ENCODE measurements around the gene C1QBP.
A peak's percentile ranks its signal among the peaks of the same experiment; 100 is the strongest.
"Not testable (repeated sequence)": the region's sequence is repeated elsewhere in the genome, so short reads cannot be mapped to it uniquely, and the experiment has no call there.

Gene C1QBP

DNA sequence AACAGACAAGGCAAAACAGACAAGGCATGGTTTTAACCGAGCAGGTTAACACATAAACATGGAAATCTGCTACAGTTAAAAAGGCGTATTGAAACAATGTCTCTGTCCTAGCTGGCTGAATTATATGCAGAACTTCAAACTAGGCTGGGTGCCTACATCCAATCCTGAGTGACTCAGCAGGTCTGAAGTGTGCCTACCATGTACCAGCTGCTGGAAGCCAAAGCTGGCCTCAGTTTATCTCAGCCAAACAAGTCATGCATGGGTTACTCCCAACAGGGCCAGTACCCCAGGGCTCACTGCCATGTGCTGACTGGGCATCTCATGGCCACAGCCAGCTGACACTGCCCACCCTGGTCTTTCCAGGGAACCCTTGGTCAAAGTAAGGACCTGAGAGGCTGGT lies 4.0 kb downstream of the C1QBP start:
- no CpG with 5 or more reads among the region's 2 CpGs for WGBS (ENCODE audit: insufficient coverage, insufficient read length)
- Histone ChIP-seq H3K4me1 (ENCODE audit: control insufficient read depth, insufficient read depth, low read length) (0 out of 2 replicates have a peak, but pooled peaks cover 1% of the 10 kb centered on the region), H3K27ac (ENCODE audit: low read length) (no peak overlapping the region), H3K4me3 (ENCODE audit: low read length) (no peak overlapping the region), H3K27me3 (ENCODE audit: control insufficient read depth, insufficient read depth, low read length) (no peaks in the 10 kb centered on the region), H3K9me3 (ENCODE audit: control insufficient read depth, insufficient read depth, low read length) (no peaks in the 10 kb centered on the region), H3K36me3 (ENCODE audit: control insufficient read depth, insufficient read depth, low read length) (peaks cover 38% of the 10 kb centered on the region)
- no peak for DNase-seq (ENCODE audit: low read depth, low spot score)

DNA sequence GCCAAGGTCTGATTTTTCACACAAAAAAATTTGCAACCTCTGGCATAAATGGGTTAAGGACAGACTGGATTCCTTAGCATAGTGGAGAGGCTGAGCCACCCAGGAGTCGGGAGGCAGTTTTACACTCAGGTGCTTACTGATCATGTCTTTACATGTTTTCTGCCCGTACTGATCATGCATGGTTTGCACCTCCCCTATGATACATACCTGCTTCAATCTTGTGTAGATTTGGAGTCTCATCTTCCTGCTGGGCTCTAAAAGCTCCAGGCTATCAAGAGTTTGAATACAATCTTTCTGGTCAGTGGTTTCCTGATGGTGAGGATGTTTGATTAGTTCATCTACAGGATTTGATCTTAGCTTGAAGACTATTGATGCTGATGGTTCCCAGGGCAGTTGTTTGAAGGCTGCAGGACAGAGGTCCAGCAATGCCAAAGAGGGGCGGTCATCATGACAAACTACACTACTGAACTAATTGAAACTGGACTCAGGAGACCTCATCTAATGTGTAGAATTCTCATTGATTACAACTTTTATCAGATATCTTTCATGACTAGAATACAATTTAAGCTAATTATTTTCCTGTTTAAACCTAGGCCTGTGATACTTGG lies 6.9 kb downstream of the C1QBP start:
- Histone ChIP-seq H3K27me3 (ENCODE audit: control insufficient read depth, insufficient read depth, low read length) (no peaks in the 10 kb centered on the region), H3K4me1 (ENCODE audit: control insufficient read depth, insufficient read depth, low read length) (0 out of 2 replicates have a peak, but pooled peaks cover 1% of the 10 kb centered on the region), H3K27ac (ENCODE audit: low read length) (no peak overlapping the region), H3K36me3 (ENCODE audit: control insufficient read depth, insufficient read depth, low read length) (peaks cover 48% of the 10 kb centered on the region), H3K9me3 (ENCODE audit: control insufficient read depth, insufficient read depth, low read length) (no peaks in the 10 kb centered on the region), H3K4me3 (ENCODE audit: low read length) (no peak overlapping the region)
- no peak for DNase-seq (ENCODE audit: low read depth, low spot score)
- no CpG with 5 or more reads among the region's 3 CpGs for WGBS (ENCODE audit: insufficient coverage, insufficient read length)

GRCh38 chr17:5431234-5431633 lies 7.7 kb downstream of the C1QBP start:
- DNase-seq (ENCODE audit: low read depth, low spot score); H3K27me3 ChIP-seq (ENCODE audit: control insufficient read depth, insufficient read depth, low read length); H3K9me3 ChIP-seq (ENCODE audit: control insufficient read depth, insufficient read depth, low read length); H3K4me1 ChIP-seq (ENCODE audit: control insufficient read depth, insufficient read depth, low read length); H3K27ac ChIP-seq (ENCODE audit: low read length); H3K4me3 ChIP-seq (ENCODE audit: low read length): not testable (repeated sequence)
- peaks cover 48% of the 10 kb centered on the region for H3K36me3 ChIP-seq (ENCODE audit: control insufficient read depth, insufficient read depth, low read length)
- WGBS (ENCODE audit: insufficient coverage, insufficient read length), result no CpG with 5 or more reads among the region's 5 CpGs

- H3K4me3 ChIP-seq (ENCODE audit: low read length), result no peak overlapping the region
- H3K27ac ChIP-seq (ENCODE audit: low read length), result no peak overlapping the region
- H3K4me1 ChIP-seq (ENCODE audit: control insufficient read depth, insufficient read depth, low read length), result 0 out of 2 replicates have a peak, but pooled peaks cover 1% of the 10 kb centered on the region
- no CpG with 5 or more reads among the region's 3 CpGs for WGBS (ENCODE audit: insufficient coverage, insufficient read length)
- peaks cover 50% of the 10 kb centered on the region for H3K36me3 ChIP-seq (ENCODE audit: control insufficient read depth, insufficient read depth, low read length)
- no peaks in the 10 kb centered on the region for H3K9me3 ChIP-seq (ENCODE audit: control insufficient read depth, insufficient read depth, low read length)
- no peaks in the 10 kb centered on the region for H3K27me3 ChIP-seq (ENCODE audit: control insufficient read depth, insufficient read depth, low read length)
- no peak for DNase-seq (ENCODE audit: low read depth, low spot score)
These were observed 8.4 kb downstream of the C1QBP start for GRCh38 chr17:5430413-5430999.

DNA sequence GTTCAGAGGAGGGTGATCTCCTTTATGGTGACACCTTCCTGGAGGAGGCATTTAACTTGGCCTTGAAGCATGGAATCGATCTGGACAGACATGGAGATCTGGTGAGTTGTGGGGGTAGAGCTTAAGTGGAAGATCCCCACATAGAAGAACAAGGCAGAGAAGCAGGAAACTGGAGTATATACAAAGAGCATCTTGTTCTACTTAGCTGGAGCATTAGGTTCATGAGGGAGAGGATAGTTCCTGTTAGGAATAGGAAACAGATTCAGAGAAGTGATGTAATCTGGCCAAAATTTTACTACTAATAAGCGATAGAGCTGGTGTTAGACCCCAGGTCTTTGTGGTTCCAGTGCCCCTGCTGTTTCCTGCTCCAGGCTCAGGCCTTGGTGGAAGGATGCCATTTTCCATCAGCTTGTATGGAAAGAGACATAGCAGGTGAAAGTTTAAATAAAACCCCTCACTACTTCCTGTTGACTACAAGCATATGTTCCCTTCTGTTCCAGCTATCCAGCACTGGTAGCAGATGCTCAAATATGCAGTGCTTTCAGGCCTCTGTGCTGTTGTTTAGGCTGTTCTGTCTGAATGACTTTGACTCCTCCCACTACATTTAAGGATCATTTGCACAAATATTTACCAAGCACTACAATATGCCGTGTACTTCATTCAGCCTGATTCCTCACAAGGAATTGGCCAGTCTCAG lies 9.6 kb downstream of the C1QBP start:
- H3K4me3 ChIP-seq (ENCODE audit: low read length), result no peak overlapping the region
- WGBS (ENCODE audit: insufficient coverage, insufficient read length), result no CpG with 5 or more reads among the region's 3 CpGs
- no peak for DNase-seq (ENCODE audit: low read depth, low spot score)
- no peaks in the 10 kb centered on the region for H3K9me3 ChIP-seq (ENCODE audit: control insufficient read depth, insufficient read depth, low read length)
- H3K4me1 ChIP-seq (ENCODE audit: control insufficient read depth, insufficient read depth, low read length), result no peaks in the 10 kb centered on the region
- no peaks in the 10 kb centered on the region for H3K27me3 ChIP-seq (ENCODE audit: control insufficient read depth, insufficient read depth, low read length)
- H3K27ac ChIP-seq (ENCODE audit: low read length), result no peak overlapping the region
- peaks cover 44% of the 10 kb centered on the region for H3K36me3 ChIP-seq (ENCODE audit: control insufficient read depth, insufficient read depth, low read length)

DNA sequence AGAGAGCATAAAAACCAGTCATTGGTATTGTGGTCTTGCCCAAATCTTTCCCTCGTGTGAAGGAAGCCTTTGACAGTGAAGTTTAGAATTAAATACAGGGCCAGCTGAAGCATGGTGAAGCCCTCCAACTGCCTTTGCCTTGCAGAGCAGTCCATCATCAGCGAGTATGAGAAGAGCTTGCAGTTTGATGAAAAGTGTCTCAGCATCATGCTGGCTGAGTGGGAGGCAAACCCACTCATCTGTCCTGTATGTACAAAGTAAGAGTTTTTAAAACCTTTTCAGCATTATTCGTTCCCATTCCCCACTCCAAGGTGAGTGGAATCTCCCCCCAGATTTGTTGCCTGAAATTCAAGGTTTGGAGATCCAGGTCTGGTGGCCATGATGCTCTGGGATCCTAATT lies 13.1 kb downstream of the C1QBP start:
- WGBS (ENCODE audit: insufficient coverage, insufficient read length), result no CpG with 5 or more reads among the region's 3 CpGs
- no peaks in the 10 kb centered on the region for H3K27me3 ChIP-seq (ENCODE audit: control insufficient read depth, insufficient read depth, low read length)
- no peak for DNase-seq (ENCODE audit: low read depth, low spot score)
- H3K36me3 ChIP-seq (ENCODE audit: control insufficient read depth, insufficient read depth, low read length), result peaks cover 29% of the 10 kb centered on the region; the same call in 1 of the 2 replicates
- no peaks in the 10 kb centered on the region for H3K4me1 ChIP-seq (ENCODE audit: control insufficient read depth, insufficient read depth, low read length)
- H3K9me3 ChIP-seq (ENCODE audit: control insufficient read depth, insufficient read depth, low read length), result no peaks in the 10 kb centered on the region
- H3K27ac ChIP-seq (ENCODE audit: low read length), result no peak overlapping the region
- no peak overlapping the region for H3K4me3 ChIP-seq (ENCODE audit: low read length)

GRCh38 chr17:5424909-5425308 lies 14.0 kb downstream of the C1QBP start:
- peaks cover 28% of the 10 kb centered on the region; the same call in 1 of the 2 replicates for H3K36me3 ChIP-seq (ENCODE audit: control insufficient read depth, insufficient read depth, low read length)
- no peaks in the 10 kb centered on the region for H3K4me1 ChIP-seq (ENCODE audit: control insufficient read depth, insufficient read depth, low read length)
- no peaks in the 10 kb centered on the region for H3K9me3 ChIP-seq (ENCODE audit: control insufficient read depth, insufficient read depth, low read length)
- no peaks in the 10 kb centered on the region for H3K27me3 ChIP-seq (ENCODE audit: control insufficient read depth, insufficient read depth, low read length)
- H3K4me3 ChIP-seq (ENCODE audit: low read length), result no peak overlapping the region
- WGBS (ENCODE audit: insufficient coverage, insufficient read length), result no CpG with 5 or more reads among the region's 1 CpG
- no peak overlapping the region for H3K27ac ChIP-seq (ENCODE audit: low read length)
- DNase-seq (ENCODE audit: low read depth, low spot score), result no peak

DNA sequence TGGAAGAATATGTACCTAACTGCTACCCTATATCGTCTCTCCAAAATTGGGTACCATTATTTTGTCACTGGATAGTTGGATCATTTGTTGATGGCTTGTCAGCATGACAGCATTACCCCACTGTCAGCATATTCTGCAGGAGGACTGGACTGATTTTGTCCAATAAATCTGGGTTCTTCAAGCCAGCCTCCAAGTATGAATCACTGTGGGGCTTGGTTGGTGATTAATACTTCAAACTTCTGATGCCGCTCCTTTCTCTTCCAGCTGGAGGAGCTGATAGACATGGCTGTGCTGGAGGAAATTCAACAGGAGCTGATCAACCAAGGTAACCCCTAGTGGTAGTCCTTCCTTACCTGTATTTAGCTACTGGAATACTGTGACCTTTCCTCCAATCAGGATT lies 16.4 kb downstream of the C1QBP start:
- Histone ChIP-seq H3K4me3 (ENCODE audit: low read length) (no peak overlapping the region), H3K36me3 (ENCODE audit: control insufficient read depth, insufficient read depth, low read length) (peaks cover 18% of the 10 kb centered on the region; the same call in 1 of the 2 replicates), H3K27me3 (ENCODE audit: control insufficient read depth, insufficient read depth, low read length) (no peaks in the 10 kb centered on the region), H3K27ac (ENCODE audit: low read length) (no peak overlapping the region), H3K4me1 (ENCODE audit: control insufficient read depth, insufficient read depth, low read length) (no peaks in the 10 kb centered on the region), H3K9me3 (ENCODE audit: control insufficient read depth, insufficient read depth, low read length) (no peaks in the 10 kb centered on the region)
- WGBS (ENCODE audit: insufficient coverage, insufficient read length), result no CpG with 5 or more reads among the region's 2 CpGs
- DNase-seq (ENCODE audit: low read depth, low spot score), result no peak

DNA sequence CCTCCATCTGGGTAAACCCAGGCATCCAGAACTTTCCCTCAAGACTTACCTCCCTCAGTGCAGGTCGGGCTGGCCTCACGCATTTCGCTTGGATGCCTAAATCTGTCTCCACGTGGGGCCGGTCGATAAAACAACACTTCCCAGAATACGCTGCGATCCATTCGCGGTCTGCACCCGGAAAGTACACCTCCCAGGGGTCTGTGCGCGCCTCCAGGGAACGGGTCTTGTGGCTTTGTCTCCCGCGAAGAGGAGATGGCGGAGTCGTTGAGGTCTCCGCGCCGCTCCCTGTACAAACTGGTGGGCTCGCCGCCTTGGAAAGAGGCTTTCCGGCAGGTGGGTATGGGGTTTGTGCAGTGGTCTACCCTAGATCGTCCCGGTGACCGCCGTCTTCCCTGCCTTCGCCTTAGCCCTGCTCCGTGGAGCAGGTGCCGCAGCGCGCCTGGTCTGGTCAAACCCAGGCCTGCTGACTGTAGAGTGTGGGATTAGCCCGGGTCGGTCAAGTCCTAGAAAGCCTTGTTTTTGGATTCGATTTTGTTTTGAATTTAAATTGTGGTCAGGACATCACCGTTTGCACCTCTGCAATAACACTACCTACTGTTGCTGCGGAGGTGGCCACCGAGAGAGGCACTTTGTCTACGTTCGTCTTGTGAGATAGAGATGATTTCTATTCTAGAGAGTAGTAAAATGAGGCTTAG lies 18.8 kb downstream of the C1QBP start, which contains the start of gene RPAIN:
Gene RPAIN, plus strand, starts transcription at position 224 of the 695 bp plus-strand sequence. Its CDS starts 29 bp downstream, at position 253.
- peak; percentile 79 for DNase-seq (ENCODE audit: low read depth, low spot score)
- Histone ChIP-seq H3K36me3 (ENCODE audit: control insufficient read depth, insufficient read depth, low read length) (peaks cover 9% of the 10 kb centered on the region; the same call in 1 of the 2 replicates), H3K27ac (ENCODE audit: low read length) (no peak within 1 kb of the TSS), H3K4me3 (ENCODE audit: low read length) (peak within 1 kb of the TSS; percentile 88), H3K4me1 (ENCODE audit: control insufficient read depth, insufficient read depth, low read length) (no peaks in the 10 kb centered on the region), H3K27me3 (ENCODE audit: control insufficient read depth, insufficient read depth, low read length) (no peaks in the 10 kb centered on the region), H3K9me3 (ENCODE audit: control insufficient read depth, insufficient read depth, low read length) (no peaks in the 10 kb centered on the region)
- no CpG with 5 or more reads among the region's 41 CpGs for WGBS (ENCODE audit: insufficient coverage, insufficient read length)

DNA sequence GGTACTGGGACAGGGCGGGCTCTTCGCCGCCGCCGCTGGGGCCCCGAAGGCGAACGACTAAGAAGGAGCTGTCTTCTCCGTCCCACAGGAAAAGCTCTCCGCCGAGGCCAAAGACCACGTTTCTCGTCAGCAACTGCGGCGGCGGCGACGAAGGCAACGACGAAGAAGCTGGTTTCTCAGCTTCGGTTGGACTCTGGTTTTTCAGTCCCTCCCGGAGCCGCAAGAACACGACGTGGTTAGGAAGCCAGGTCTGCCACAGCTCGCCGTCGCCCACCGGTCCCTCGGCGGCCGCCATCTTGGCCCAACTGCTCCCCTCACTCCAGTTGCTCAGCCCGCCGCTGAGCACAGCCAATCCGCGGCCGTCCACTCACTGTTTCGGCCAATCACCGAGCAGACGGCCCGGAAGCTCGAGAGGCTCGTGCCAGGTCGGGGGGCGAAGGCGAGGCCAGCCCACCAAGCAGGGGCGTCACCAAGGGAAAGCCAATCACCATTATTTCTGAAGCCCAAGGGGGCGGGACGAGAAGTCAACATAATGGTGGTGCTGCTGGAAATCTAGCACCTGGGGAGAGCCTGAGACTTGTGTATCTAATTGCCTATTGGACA lies 19.5 kb downstream of the C1QBP start, which contains the start of gene NUP88:
Gene NUP88, minus strand, starts transcription at position 307 of the 603 bp plus-strand sequence. Its CDS starts 12 bp downstream, at position 295.
- peaks cover 9% of the 10 kb centered on the region; the same call in 1 of the 2 replicates for H3K36me3 ChIP-seq (ENCODE audit: control insufficient read depth, insufficient read depth, low read length)
- no CpG with 5 or more reads among the region's 49 CpGs for WGBS (ENCODE audit: insufficient coverage, insufficient read length)

More for the DNA sequence above, 19.5 kb downstream of the C1QBP start, which contains the start of gene NUP88:
- no peak within 1 kb of the TSS for H3K27ac ChIP-seq (ENCODE audit: low read length)
- peak within 1 kb of the TSS; percentile 88 for H3K4me3 ChIP-seq (ENCODE audit: low read length)
- H3K9me3 ChIP-seq (ENCODE audit: control insufficient read depth, insufficient read depth, low read length), result no peaks in the 10 kb centered on the region
- no peaks in the 10 kb centered on the region for H3K4me1 ChIP-seq (ENCODE audit: control insufficient read depth, insufficient read depth, low read length)
- peak; percentile 94 for DNase-seq (ENCODE audit: low read depth, low spot score)
- no peaks in the 10 kb centered on the region for H3K27me3 ChIP-seq (ENCODE audit: control insufficient read depth, insufficient read depth, low read length)

Data from iPS DF 6.9 (cell line).